HepG2 (cell line): ENCODE measurements around the gene AKAP8. TPM values are rescaled to one million over a fixed set of nuclear protein-coding genes. Genes with fewer than 3 reads are reported as not detected.
A peak's percentile ranks its signal among the peaks of the same experiment; 100 is the strongest.

Experiments used
- ATRX ChIP-seq: sonication (generic); formaldehyde crosslinking; IDR thresholded peaks from 2 replicates; pipeline ENCODE4 v1.4.0; 2020; ENCODE audit warnings: missing genetic modification reagents, borderline replicate concordance
- FLYWCH1 ChIP-seq: sonication (generic); formaldehyde crosslinking; IDR thresholded peaks from 2 replicates; pipeline ENCODE4 v1.8.1; 2023; ENCODE audit warnings: mild to moderate bottlenecking, missing genetic modification reagents
- FOXK1 ChIP-seq: sonication (generic); formaldehyde crosslinking; IDR thresholded peaks from 2 replicates; pipeline ENCODE4 v1.4.0; 2020; ENCODE audit warnings: low read depth, missing genetic modification reagents, borderline replicate concordance
- IRF1 ChIP-seq: sonication (generic); formaldehyde crosslinking; IDR thresholded peaks from 2 replicates; pipeline ENCODE4 v1.4.0; 2020; ENCODE audit warnings: low read depth, mild to moderate bottlenecking, missing genetic modification reagents
- KDM2A ChIP-seq: sonication (generic); formaldehyde crosslinking; IDR thresholded peaks from 2 replicates; pipeline ENCODE4 v1.4.0; 2020; ENCODE audit warnings: low read depth, missing genetic modification reagents, borderline replicate concordance
- MAFG ChIP-seq: sonication (generic); formaldehyde crosslinking; IDR thresholded peaks from 2 replicates; pipeline ENCODE4 v1.5.1; 2020; ENCODE audit warnings: mild to moderate bottlenecking, missing genetic modification reagents
- MTA3 ChIP-seq: sonication (generic); formaldehyde crosslinking; IDR thresholded peaks from 2 replicates; pipeline ENCODE4 v1.4.0; 2020; ENCODE audit warnings: missing genetic modification reagents
- UBTF ChIP-seq: sonication (generic); formaldehyde crosslinking; IDR thresholded peaks from 2 replicates; pipeline ENCODE4 v1.4.0; 2020; ENCODE audit warnings: mild to moderate bottlenecking, missing genetic modification reagents
- YY1 ChIP-seq: IDR thresholded peaks from 2 replicates; pipeline ENCODE4 v1.6.1; 2011; ENCODE audit warnings: low read length, low read depth, moderate library complexity, mild to moderate bottlenecking; ENCODE audit not compliant: insufficient read depth, insufficient replicate concordance
- ZNF10 ChIP-seq: sonication (generic); formaldehyde crosslinking; IDR thresholded peaks from 2 replicates; pipeline ENCODE4 v1.4.0; 2020; ENCODE audit warnings: mild to moderate bottlenecking, low read depth, missing genetic modification reagents, borderline replicate concordance
- ZNF274 ChIP-seq: sonication (generic); formaldehyde crosslinking; IDR thresholded peaks from 2 replicates; pipeline ENCODE4 v1.5.1; 2020; ENCODE audit warnings: mild to moderate bottlenecking, missing genetic modification reagents
- ZNF468 ChIP-seq: sonication (generic); formaldehyde crosslinking; IDR thresholded peaks from 2 replicates; pipeline ENCODE4 v1.8.0; 2022; ENCODE audit warnings: mild to moderate bottlenecking, moderate library complexity, missing genetic modification reagents
- ZNF547 ChIP-seq: sonication (generic); formaldehyde crosslinking; IDR thresholded peaks from 2 replicates; pipeline ENCODE4 v1.5.1; 2020; ENCODE audit warnings: mild to moderate bottlenecking, missing genetic modification reagents
- ZNF609 ChIP-seq: sonication (generic); formaldehyde crosslinking; IDR thresholded peaks from 2 replicates; pipeline ENCODE4 v1.4.0; 2020; ENCODE audit warnings: mild to moderate bottlenecking, missing genetic modification reagents, borderline replicate concordance
- ZNF709 ChIP-seq: sonication (generic); formaldehyde crosslinking; IDR thresholded peaks from 2 replicates; pipeline ENCODE4 v1.5.0; 2020; ENCODE audit warnings: mild to moderate bottlenecking, missing genetic modification reagents
- polyA plus RNA-seq, 8 experiments: library from polyadenylated mRNA; depleted of rRNA in 3 of 8; stranded (reverse) in 7 of 8; unstranded in 1 of 8; fragments of >200 nt; fragmentation: Illumina TruSeq in 4 of 8; extraction: Trizol in 4 of 8; gene quantifications; 2 replicates each; pipeline versions ENCODE4 v1.2.1 to v1.2.3, GENCODE V29; 2011 to 2016; ENCODE audit warnings: low read depth in 4 of 8, missing spikeins in 1 of 8, mixed read lengths in 1 of 8; ENCODE audit not compliant: insufficient read depth in 1 of 8
- total RNA-seq, 5 experiments: library from RNA; depleted of rRNA; stranded (reverse); fragments of >200 nt; fragmentation: Illumina TruSeq; extraction: Trizol; gene quantifications; 2 replicates each; pipeline ENCODE4 v1.2.3, GENCODE V29; 2016; ENCODE audit warnings: low read depth in 1 of 5

The AKAP8 gene
- total and polyA plus RNA-seq, 2 of the 13 experiments (the other 11 are each of a cell fraction or from before 2014, with no cell fraction given), result 15.9 to 22.1 TPM

GRCh38 chr19:15331419-15332310, 47.9 kb downstream of the AKAP8 start (continued):
- TF ChIP-seq ZNF609 (CRISPR knock-in tag) (no peak), MAFG (no peak), YY1 (peak; percentile 86), ZNF468 (no peak), UBTF (CRISPR knock-in tag) (peak; percentile 46; the same call in 1 of the 2 replicates), ZNF10 (CRISPR knock-in tag) (no peak), ATRX (CRISPR knock-in tag) (no peak), ZNF274 (CRISPR knock-in tag) (0 out of 2 replicates have a peak, but pooled peaks have one; percentile 40), FOXK1 (CRISPR knock-in tag) (0 out of 2 replicates have a peak, but pooled peaks have one; percentile 16), FLYWCH1 (no peak), KDM2A (CRISPR knock-in tag) (0 out of 2 replicates have a peak, but pooled peaks have one; percentile 44), ZNF547 (CRISPR knock-in tag) (peak; percentile 41; the same call in 1 of the 2 replicates), IRF1 (CRISPR knock-in tag) (no peak), ZNF709 (no peak; the same call in 1 of the 2 replicates), MTA3 (CRISPR knock-in tag) (no peak)
